Osteocyte (in vitro differentiated cells): Measurements from ENCODE around the gene FUOM. TPM values are rescaled to one million over a fixed set of nuclear protein-coding genes. Genes with fewer than 3 reads are reported as not detected.

ENCODE experiments used
- DNase-seq: peaks from one replicate; pipeline ENCODE4 v3.0.0; 2021; ENCODE audit warnings: mixed read lengths; ENCODE audit not compliant: unreplicated experiment; ENCODE audit errors: extremely low spot score
- H3K27ac Mint-ChIP-seq: one replicate; pipeline ENCODE4 v1.8.0; 2021; ENCODE audit warnings: mild to moderate bottlenecking, mixed read lengths; ENCODE audit not compliant: unreplicated experiment
- H3K27me3 Mint-ChIP-seq: one replicate; pipeline ENCODE4 v1.8.0; 2021; ENCODE audit warnings: mixed read lengths; ENCODE audit not compliant: unreplicated experiment
- H3K36me3 Mint-ChIP-seq: one replicate; pipeline ENCODE4 v1.8.0; 2021; ENCODE audit warnings: mixed read lengths; ENCODE audit not compliant: unreplicated experiment
- H3K4me1 Mint-ChIP-seq: one replicate; pipeline ENCODE4 v1.8.0; 2021; ENCODE audit warnings: mixed read lengths; ENCODE audit not compliant: unreplicated experiment
- H3K4me3 Mint-ChIP-seq: one replicate; pipeline ENCODE4 v1.8.0; 2021; ENCODE audit warnings: mild to moderate bottlenecking, moderate library complexity, mixed read lengths; ENCODE audit not compliant: unreplicated experiment
- H3K9me3 Mint-ChIP-seq: one replicate; pipeline ENCODE4 v1.8.0; 2021; ENCODE audit warnings: mixed read lengths; ENCODE audit not compliant: unreplicated experiment
- CTCF ChIP-seq: fragments of 200-600 bp; sonication (generic); IDR thresholded peaks from 2 replicates; pipeline ENCODE4 v1.5.0; 2021; ENCODE audit warnings: antibody characterized with exemption, mild to moderate bottlenecking, moderate library complexity
- total RNA-seq: library from RNA; stranded (reverse); gene quantifications from 2 replicates; pipeline ENCODE4 v1.2.1, GENCODE V29; 2021

FUOM gene
- total RNA-seq, 1 donor from 2014 or later = 24.0 TPM

GRCh38 chr10:133328358-133329343 is 29.2 kb downstream of the FUOM start:
- H3K27me3 Mint-ChIP-seq = peaks cover 21% of the 10 kb centered on the region
- peaks cover 45% of the 10 kb centered on the region for H3K4me1 Mint-ChIP-seq
- peaks cover 2% of the 10 kb centered on the region for H3K36me3 Mint-ChIP-seq
- peak overlapping the region; percentile 83 for H3K27ac Mint-ChIP-seq
- peaks cover 5% of the 10 kb centered on the region for H3K9me3 Mint-ChIP-seq
- no peak for DNase-seq
- TF ChIP-seq CTCF = no peak
- no peak overlapping the region for H3K4me3 Mint-ChIP-seq

GRCh38 chr10:133327651-133328357 is 30.0 kb downstream of the FUOM start:
- Mint-ChIP-seq H3K4me3 (no peak overlapping the region), H3K9me3 (peaks cover 5% of the 10 kb centered on the region), H3K36me3 (peaks cover 2% of the 10 kb centered on the region), H3K27me3 (peaks cover 14% of the 10 kb centered on the region), H3K4me1 (peaks cover 45% of the 10 kb centered on the region), H3K27ac (no peak overlapping the region)
- TF ChIP-seq CTCF = no peak
- no peak for DNase-seq

GRCh38 chr10:133326745-133327650 is 30.8 kb downstream of the FUOM start:
- H3K4me3 Mint-ChIP-seq = peak overlapping the region; percentile 70
- TF ChIP-seq CTCF = no peak

GRCh38 chr10:133326223-133326551 is 31.6 kb downstream of the FUOM start:
- no peak for DNase-seq
- Mint-ChIP-seq H3K9me3 (no peaks in the 10 kb centered on the region), H3K4me3 (peak overlapping the region; percentile 70), H3K4me1 (peaks cover 45% of the 10 kb centered on the region), H3K27ac (no peak overlapping the region), H3K36me3 (no peaks in the 10 kb centered on the region), H3K27me3 (no peaks in the 10 kb centered on the region)
- TF ChIP-seq CTCF = no peak

More at GRCh38 chr10:133326745-133327650, 30.8 kb downstream of the FUOM start:
- H3K36me3 Mint-ChIP-seq = no peaks in the 10 kb centered on the region
- H3K27ac Mint-ChIP-seq = no peak overlapping the region
- H3K9me3 Mint-ChIP-seq = no peaks in the 10 kb centered on the region
- DNase-seq = no peak
- H3K4me1 Mint-ChIP-seq = peaks cover 45% of the 10 kb centered on the region
- peaks cover 6% of the 10 kb centered on the region for H3K27me3 Mint-ChIP-seq
